Ectodermal cell (in vitro differentiated cells): ENCODE measurements around the gene OLFM3.

Experiments
- H3K27ac ChIP-seq: 2 replicates; pipeline ENCODE4 v1.7.0; 2013; ENCODE audit warnings: mild to moderate bottlenecking, low read depth, low read length; ENCODE audit not compliant: insufficient read depth, poor library complexity, severe bottlenecking
- H3K27me3 ChIP-seq: 2 replicates; pipeline ENCODE4 v1.7.0; 2013; ENCODE audit warnings: mild to moderate bottlenecking, low read length; ENCODE audit not compliant: insufficient read depth, control insufficient read depth, poor library complexity, severe bottlenecking
- H3K36me3 ChIP-seq: one replicate; pipeline ENCODE4 v1.7.0; 2013; ENCODE audit warnings: low read length; ENCODE audit not compliant: control insufficient read depth, insufficient read depth
- H3K4me1 ChIP-seq: one replicate; pipeline ENCODE4 v1.7.0; 2013; ENCODE audit warnings: low read length; ENCODE audit not compliant: control insufficient read depth, insufficient read depth
- H3K4me3 ChIP-seq: 2 replicates; pipeline ENCODE4 v1.7.0; 2013; ENCODE audit warnings: low read depth, low read length, control low read depth; ENCODE audit not compliant: insufficient read depth
- H3K9me3 ChIP-seq: 2 replicates; pipeline ENCODE4 v1.7.0; 2013; ENCODE audit warnings: mild to moderate bottlenecking, low read length, moderate library complexity; ENCODE audit not compliant: control insufficient read depth
- WGBS, 2 experiments: methylation state at CpG; one replicate each; pipeline ENCODE4 v1.1.7; 2013; ENCODE audit warnings: missing lambda C conversion rate in 2 of 2; 5-methylcytosine and 5-hydroxymethylcytosine counted together

Gene OLFM3

GRCh38 chr1:101859941-101860340, 136.8 kb downstream of the OLFM3 start:
- no peaks in the 10 kb centered on the region for H3K36me3 ChIP-seq
- H3K9me3 ChIP-seq = no peaks in the 10 kb centered on the region
- no peak overlapping the region for H3K4me3 ChIP-seq
- no peaks in the 10 kb centered on the region for H3K27me3 ChIP-seq
- no peak overlapping the region for H3K27ac ChIP-seq
- WGBS, 2 experiments = 90 to 92% methylated on average over 1 of the region's 1 CpG
- H3K4me1 ChIP-seq = no peaks in the 10 kb centered on the region

- 90 to 100% methylated on average over 2 to 3 of the region's 3 CpGs for WGBS, 2 experiments
- H3K36me3 ChIP-seq = no peaks in the 10 kb centered on the region
- no peaks in the 10 kb centered on the region for H3K9me3 ChIP-seq
These were observed 142.5 kb downstream of the OLFM3 start for GRCh38 chr1:101854271-101854670.

GRCh38 chr1:101852936-101853335, 143.8 kb downstream of the OLFM3 start:
- no peak overlapping the region for H3K27ac ChIP-seq
- no peaks in the 10 kb centered on the region for H3K9me3 ChIP-seq
- H3K4me1 ChIP-seq = no peaks in the 10 kb centered on the region
- no peaks in the 10 kb centered on the region for H3K36me3 ChIP-seq
- H3K4me3 ChIP-seq = no peak overlapping the region
- no peaks in the 10 kb centered on the region for H3K27me3 ChIP-seq
- 89 to 93% methylated on average over 1 of the region's 1 CpG for WGBS, 2 experiments

More at GRCh38 chr1:101854271-101854670, 142.5 kb downstream of the OLFM3 start:
- no peaks in the 10 kb centered on the region for H3K4me1 ChIP-seq
- H3K4me3 ChIP-seq = no peak overlapping the region
- no peaks in the 10 kb centered on the region for H3K27me3 ChIP-seq
- H3K27ac ChIP-seq = no peak overlapping the region

- Histone ChIP-seq H3K36me3 (no peaks in the 10 kb centered on the region), H3K4me1 (peaks cover 5% of the 10 kb centered on the region), H3K27me3 (no peaks in the 10 kb centered on the region), H3K9me3 (no peaks in the 10 kb centered on the region), H3K27ac (no peak overlapping the region), H3K4me3 (no peak overlapping the region)
- 87 to 93% methylated on average over 1 of the region's 1 CpG for WGBS, 2 experiments
These were observed 147.4 kb downstream of the OLFM3 start for GRCh38 chr1:101849356-101849755.

GRCh38 chr1:101847626-101848025, 149.1 kb downstream of the OLFM3 start:
- H3K4me1 ChIP-seq = peaks cover 20% of the 10 kb centered on the region
- WGBS, 2 experiments = 84 to 85% methylated on average over 3 of the region's 3 CpGs

GRCh38 chr1:101846820-101847219, 149.9 kb downstream of the OLFM3 start:
- Histone ChIP-seq H3K4me3 (peak overlapping the region; percentile 39), H3K4me1 (peaks cover 20% of the 10 kb centered on the region), H3K27me3 (no peaks in the 10 kb centered on the region), H3K9me3 (no peaks in the 10 kb centered on the region), H3K36me3 (no peaks in the 10 kb centered on the region), H3K27ac (peak overlapping the region; percentile 11)
- WGBS, 2 experiments = 28 to 35% methylated on average over 13 of the region's 13 CpGs

More at GRCh38 chr1:101847626-101848025, 149.1 kb downstream of the OLFM3 start:
- H3K9me3 ChIP-seq = no peaks in the 10 kb centered on the region
- H3K27me3 ChIP-seq = no peaks in the 10 kb centered on the region
- H3K36me3 ChIP-seq = no peaks in the 10 kb centered on the region
- no peak overlapping the region for H3K4me3 ChIP-seq
- no peak overlapping the region for H3K27ac ChIP-seq

GRCh38 chr1:101843160-101843559, 153.6 kb downstream of the OLFM3 start:
- no peak overlapping the region for H3K4me3 ChIP-seq
- H3K4me1 ChIP-seq = peaks cover 20% of the 10 kb centered on the region
- no peaks in the 10 kb centered on the region for H3K9me3 ChIP-seq
- no peaks in the 10 kb centered on the region for H3K36me3 ChIP-seq
- no peak overlapping the region for H3K27ac ChIP-seq
- no peaks in the 10 kb centered on the region for H3K27me3 ChIP-seq
- 7 to 9% methylated on average over 5 of the region's 5 CpGs for WGBS, 2 experiments

- H3K27ac ChIP-seq = no peak overlapping the region
- H3K27me3 ChIP-seq = no peaks in the 10 kb centered on the region
- peaks cover 16% of the 10 kb centered on the region for H3K4me1 ChIP-seq
- no peaks in the 10 kb centered on the region for H3K9me3 ChIP-seq
- no peak overlapping the region for H3K4me3 ChIP-seq
- WGBS, 2 experiments = 90 to 91% methylated on average over 2 of the region's 4 CpGs
- H3K36me3 ChIP-seq = no peaks in the 10 kb centered on the region
These were observed 154.9 kb downstream of the OLFM3 start for GRCh38 chr1:101841824-101842223.

- Histone ChIP-seq H3K4me1 (no peaks in the 10 kb centered on the region), H3K9me3 (no peaks in the 10 kb centered on the region), H3K27me3 (no peaks in the 10 kb centered on the region), H3K4me3 (no peak overlapping the region), H3K36me3 (no peaks in the 10 kb centered on the region), H3K27ac (no peak overlapping the region)
- 97 to 100% methylated on average over 1 to 2 of the region's 2 CpGs for WGBS, 2 experiments
These were observed 160.7 kb downstream of the OLFM3 start for GRCh38 chr1:101835988-101836387.

GRCh38 chr1:101833312-101833711, 163.4 kb downstream of the OLFM3 start:
- Histone ChIP-seq H3K9me3 (no peaks in the 10 kb centered on the region), H3K4me1 (no peaks in the 10 kb centered on the region), H3K27ac (no peak overlapping the region), H3K4me3 (no peak overlapping the region), H3K36me3 (no peaks in the 10 kb centered on the region), H3K27me3 (no peaks in the 10 kb centered on the region)
- 64 to 72% methylated on average over 3 to 4 of the region's 4 CpGs for WGBS, 2 experiments

GRCh38 chr1:101826416-101826815, 170.3 kb downstream of the OLFM3 start:
- Histone ChIP-seq H3K36me3 (no peaks in the 10 kb centered on the region), H3K27ac (no peak overlapping the region), H3K4me1 (no peaks in the 10 kb centered on the region)

More at GRCh38 chr1:101826416-101826815, 170.3 kb downstream of the OLFM3 start:
- Histone ChIP-seq H3K9me3 (no peaks in the 10 kb centered on the region), H3K4me3 (no peak overlapping the region), H3K27me3 (no peaks in the 10 kb centered on the region)
